GM21390 (cell line): ENCODE results near the gene CRNN.

Experiments
- ATAC-seq: cut with Tn5 transposase; IDR thresholded peaks from one replicate; pipeline ENCODE4 v1.9.1; 2021; ENCODE audit not compliant: unreplicated experiment

CRNN gene

GRCh38 chr1:152426731-152427130 lies 12.7 kb upstream of the CRNN start:
- no peak for ATAC-seq

GRCh38 chr1:152419917-152420316 lies 5.9 kb upstream of the CRNN start:
- no peak for ATAC-seq

- no peak for ATAC-seq
Measured at GRCh38 chr1:152415454-152416227, 1.6 kb upstream of the CRNN start.

- ATAC-seq, result no peak
Measured at GRCh38 chr1:152412756-152413155, 1.3 kb downstream of the CRNN start.

GRCh38 chr1:152411134-152411533 lies 2.9 kb downstream of the CRNN start:
- no peak for ATAC-seq

- no peak for ATAC-seq
Measured at GRCh38 chr1:152410599-152410998, 3.5 kb downstream of the CRNN start.

- ATAC-seq, result no peak
Measured at GRCh38 chr1:152410028-152410427, 4.0 kb downstream of the CRNN start.

GRCh38 chr1:152408664-152409063 lies 5.4 kb downstream of the CRNN start:
- no peak for ATAC-seq

- ATAC-seq, result no peak
Measured at GRCh38 chr1:152398812-152399698, 15.0 kb downstream of the CRNN start.

- no peak for ATAC-seq
Measured at GRCh38 chr1:152397474-152397873, 16.6 kb downstream of the CRNN start.

- no peak for ATAC-seq
Measured at GRCh38 chr1:152394151-152394550, 19.9 kb downstream of the CRNN start.

- ATAC-seq, result no peak
Measured at GRCh38 chr1:152392909-152393308, 21.2 kb downstream of the CRNN start.

- ATAC-seq, result no peak
Measured at GRCh38 chr1:152388889-152389288, 25.2 kb downstream of the CRNN start.

GRCh38 chr1:152386940-152387339 lies 27.1 kb downstream of the CRNN start:
- no peak for ATAC-seq

- no peak for ATAC-seq
Measured at GRCh38 chr1:152380932-152381331, 33.1 kb downstream of the CRNN start.

- ATAC-seq, result no peak
Measured at GRCh38 chr1:152374451-152374850, 39.6 kb downstream of the CRNN start.

GRCh38 chr1:152372672-152373071 lies 41.4 kb downstream of the CRNN start:
- ATAC-seq, result no peak

- ATAC-seq, result no peak
Measured at GRCh38 chr1:152367436-152367835, 46.6 kb downstream of the CRNN start.

GRCh38 chr1:152359906-152360305 lies 54.2 kb downstream of the CRNN start, which contains the start of gene FLG2:
FLG2 (minus strand) TSS chr1:152360006; CDS start chr1:152358884, 1,122 bp downstream.
- no peak for ATAC-seq
